ENCODE measurements around the gene DLK2.
"Not testable (repeated sequence)": the region's sequence is repeated elsewhere in the genome, so short reads cannot be mapped to it uniquely, and the experiment has no call there.

DLK2 gene

DNA sequence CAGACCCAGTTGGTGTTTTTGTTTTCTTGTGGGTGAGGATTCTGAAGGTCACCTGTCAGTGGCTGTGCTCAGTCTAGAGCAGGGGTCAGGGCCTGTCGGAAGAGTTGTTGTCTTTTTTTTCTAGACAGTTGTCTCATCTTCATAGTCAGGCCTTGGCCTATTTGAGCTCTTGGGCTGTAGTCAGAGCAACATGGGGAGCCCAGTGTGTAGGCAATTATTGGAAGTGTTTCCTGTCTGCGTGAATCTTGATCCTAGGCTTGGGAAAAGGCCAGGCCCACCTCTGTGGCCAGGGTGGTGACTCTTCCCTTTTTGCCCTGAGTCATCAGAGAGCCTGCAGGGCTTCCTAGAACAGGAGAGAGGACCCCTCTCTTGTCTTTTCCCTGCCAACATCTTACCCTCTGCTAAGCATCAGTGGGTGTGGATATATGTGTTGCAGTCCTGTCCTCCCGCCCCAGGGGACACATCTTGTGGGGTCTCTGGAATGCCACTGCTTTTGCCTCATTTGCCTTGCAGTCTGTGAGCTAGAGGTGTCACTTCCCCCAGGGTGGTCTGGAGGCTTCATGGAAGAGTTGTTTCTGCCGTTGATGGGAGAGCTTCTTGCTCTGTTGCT, 33.4 kb upstream of the DLK2 start:
- in situ Hi-C loops (cut with HindIII; ENCODE audit: low sequenced_read_pairs): no loop called here

DNA sequence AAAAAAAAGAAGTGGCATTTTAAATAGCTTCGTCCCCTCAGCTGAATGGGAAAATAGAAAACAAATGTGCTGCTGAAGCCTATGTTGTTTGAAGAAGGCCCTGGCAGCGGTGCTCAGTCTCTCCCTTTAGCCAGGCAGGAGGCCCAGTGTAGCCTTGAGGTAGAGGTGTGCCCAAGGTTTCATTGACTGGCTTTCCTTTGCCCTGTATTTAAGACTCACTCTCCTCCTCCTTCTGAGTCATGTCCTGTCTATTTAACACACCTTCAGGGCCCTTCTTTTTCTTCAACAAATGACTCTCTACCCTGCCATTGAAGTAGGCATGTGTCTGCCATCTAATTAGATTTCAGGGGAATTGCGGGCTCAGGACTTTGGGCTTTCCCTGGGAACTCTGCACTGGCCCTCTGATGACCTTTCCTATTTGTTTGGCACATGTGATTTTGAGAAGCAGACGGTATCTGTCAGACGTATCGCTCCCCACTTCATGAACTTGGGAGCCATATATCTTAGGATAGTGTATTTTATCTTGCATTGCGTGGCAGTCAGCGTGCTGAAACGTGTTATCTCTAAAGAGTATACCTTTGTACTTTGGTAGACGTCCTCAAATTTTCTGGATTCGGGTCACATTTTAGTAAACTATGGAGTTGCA, 26.4 kb upstream of the DLK2 start:
- in situ Hi-C loops (cut with HindIII; ENCODE audit: low sequenced_read_pairs): no loop called here

DNA sequence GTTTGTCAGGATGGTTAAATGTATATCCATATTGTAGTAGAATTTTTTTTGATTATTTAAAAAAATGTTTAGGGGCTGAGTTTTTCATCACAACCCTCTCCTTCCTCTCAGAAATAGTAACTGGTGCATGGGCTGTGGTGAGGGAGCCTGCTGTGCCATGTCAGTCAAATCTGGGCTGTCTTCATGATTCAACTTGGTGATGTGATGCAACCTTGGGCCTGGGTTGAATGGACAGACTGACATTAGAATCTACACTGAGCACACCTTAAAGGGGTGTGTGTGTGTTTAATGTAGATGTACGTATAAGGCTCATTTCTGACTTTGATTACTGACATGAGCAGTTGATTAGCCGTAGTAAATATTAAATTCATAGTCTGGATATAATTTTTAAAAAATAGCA, 25.7 kb upstream of the DLK2 start:
- in situ Hi-C loops (cut with HindIII; ENCODE audit: low sequenced_read_pairs): no loop called here

DNA sequence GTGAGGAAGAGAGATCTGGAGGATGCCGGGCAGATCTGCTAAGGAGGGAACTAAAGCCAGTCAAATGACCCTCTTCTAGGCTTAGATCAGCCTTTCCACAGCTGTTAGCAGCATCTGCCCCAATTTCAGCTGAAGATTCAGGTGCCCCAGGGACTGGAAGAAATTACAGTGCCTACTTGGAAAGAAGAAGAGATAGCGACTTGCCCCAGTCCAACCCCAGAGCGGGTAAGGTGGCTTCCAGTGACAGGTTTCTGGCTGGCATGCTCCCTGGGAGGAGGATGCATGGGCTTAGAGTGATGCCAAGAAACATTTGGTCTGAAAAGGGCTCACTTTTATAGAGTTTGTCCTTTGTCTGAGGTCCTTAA, 22.6 kb upstream of the DLK2 start:
- in situ Hi-C loops (cut with HindIII; ENCODE audit: low sequenced_read_pairs): no loop called here

DNA sequence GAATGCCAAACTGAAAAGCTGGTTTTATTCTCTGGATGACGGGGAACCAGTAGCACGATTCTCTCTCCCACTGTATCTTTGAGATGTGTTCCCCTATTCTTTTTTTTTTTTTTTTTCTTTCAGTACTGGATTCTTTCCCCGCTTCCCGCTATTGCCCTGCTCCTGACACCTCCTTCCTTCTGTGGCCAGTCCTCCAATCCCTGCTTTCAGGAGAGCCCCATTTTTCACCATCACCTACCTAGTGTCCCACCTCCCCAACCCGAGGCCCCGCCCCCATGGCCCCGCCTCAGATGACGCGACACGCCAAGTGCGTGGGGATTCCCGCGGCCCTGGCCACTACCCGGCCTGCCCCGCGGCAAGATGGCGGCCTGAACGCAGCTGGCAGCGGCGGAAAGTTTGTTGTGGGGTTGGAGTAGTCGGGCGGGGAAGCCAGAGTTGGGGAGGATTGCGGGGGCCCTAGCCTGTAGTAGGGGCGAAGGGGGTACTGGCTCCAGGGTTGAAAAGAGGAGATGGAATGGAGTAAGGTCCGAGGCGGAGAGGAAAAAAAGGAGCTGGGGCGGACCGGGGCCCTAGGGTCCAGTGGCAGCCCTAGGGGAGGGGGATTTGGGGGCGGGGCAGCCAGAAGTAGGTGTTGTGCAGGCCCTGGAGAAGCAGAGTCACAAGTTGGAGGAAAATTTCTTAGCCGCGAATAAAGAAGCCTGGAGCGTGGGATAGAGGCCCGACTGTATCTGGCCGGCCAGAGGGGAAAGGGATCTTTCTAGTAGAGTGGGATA, 22.1 kb upstream of the DLK2 start, which contains the start of gene TJAP1:
Gene TJAP1, plus strand, starts transcription at position 336 of the 773 bp plus-strand sequence. CDS start 21,432 bp downstream, outside the sequence.
- in situ Hi-C loops (cut with HindIII; ENCODE audit: low sequenced_read_pairs): no loop called here

GRCh38 chr6:43476746-43477145, 21.4 kb upstream of the DLK2 start:
- in situ Hi-C loops (cut with HindIII; ENCODE audit: low sequenced_read_pairs): no loop called here

DNA sequence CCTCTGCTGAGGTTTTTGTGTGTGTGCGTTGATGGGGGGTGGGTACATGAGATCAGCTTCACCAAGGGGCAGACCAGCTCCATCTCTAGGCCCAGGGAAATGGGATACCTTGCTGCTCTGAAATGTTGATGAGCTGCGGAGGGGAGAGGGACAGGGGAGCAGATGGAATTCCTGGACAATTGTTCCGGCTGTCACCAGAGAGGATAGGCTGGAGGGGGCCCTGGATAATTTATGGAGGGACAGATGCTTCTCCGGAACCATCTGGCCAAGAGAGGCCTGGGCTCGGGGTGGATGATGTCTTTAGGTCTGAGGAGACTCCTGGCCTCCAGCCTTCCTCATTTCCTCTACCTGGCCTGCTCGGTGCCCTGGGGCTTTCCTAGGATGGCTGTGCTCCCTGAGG, 20.2 kb upstream of the DLK2 start:
- in situ Hi-C loops (cut with HindIII; ENCODE audit: low sequenced_read_pairs): no loop called here

DNA sequence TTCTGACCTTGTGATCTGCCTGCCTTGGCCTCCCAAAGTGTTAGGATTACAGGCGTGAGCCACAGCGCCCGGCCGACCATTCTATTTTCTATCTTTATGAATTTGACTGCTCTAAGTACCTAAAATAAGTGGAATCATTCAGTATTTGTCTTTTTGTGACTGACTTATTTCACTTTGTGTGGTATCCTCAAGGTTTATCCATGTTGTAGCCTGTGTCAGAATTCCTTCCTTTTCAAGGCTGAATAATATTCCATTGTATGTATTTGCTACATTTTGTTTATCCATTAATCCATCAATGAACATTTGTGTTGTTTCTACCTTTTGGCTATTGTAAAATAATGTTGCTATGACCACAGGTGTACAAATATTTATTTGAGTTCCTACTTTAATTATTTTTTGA, 17.2 kb upstream of the DLK2 start:
- in situ Hi-C loops (cut with HindIII; ENCODE audit: low sequenced_read_pairs): no loop called here

- in situ Hi-C loops (cut with HindIII; ENCODE audit: low sequenced_read_pairs): no loop called here
Measured at GRCh38 chr6:43471399-43471798, 16.1 kb upstream of the DLK2 start.

GRCh38 chr6:43469947-43470346, 14.6 kb upstream of the DLK2 start:
- in situ Hi-C loops (cut with HindIII; ENCODE audit: low sequenced_read_pairs): no loop called here

- in situ Hi-C loops (cut with HindIII; ENCODE audit: low sequenced_read_pairs): no loop called here
Measured at GRCh38 chr6:43468748-43469681, 13.7 kb upstream of the DLK2 start.

DNA sequence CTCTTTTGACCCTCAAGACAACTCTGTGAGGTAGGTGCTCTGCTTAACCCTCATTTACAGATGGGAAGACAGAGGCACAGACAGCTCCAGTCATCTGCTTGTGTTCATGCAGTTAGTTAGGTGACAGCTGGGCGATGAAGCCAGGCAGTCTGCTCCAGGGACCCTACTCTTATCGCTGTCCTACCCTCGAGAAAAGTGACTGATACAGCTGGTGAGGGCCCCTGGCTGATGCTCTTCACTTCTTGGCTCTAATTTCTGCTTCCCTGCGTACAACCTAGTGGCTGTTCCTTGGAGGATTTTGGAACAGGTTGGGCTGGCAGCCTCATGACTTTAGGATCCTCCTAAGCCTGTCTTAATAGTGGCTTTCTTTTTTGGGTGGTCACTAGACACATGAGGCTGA, 12.9 kb upstream of the DLK2 start:
- in situ Hi-C loops (cut with HindIII; ENCODE audit: low sequenced_read_pairs): no loop called here

GRCh38 chr6:43467752-43468151, 12.4 kb upstream of the DLK2 start:
- in situ Hi-C loops (cut with HindIII; ENCODE audit: low sequenced_read_pairs): no loop called here

GRCh38 chr6:43467265-43467664, 11.9 kb upstream of the DLK2 start:
- in situ Hi-C loops (cut with HindIII; ENCODE audit: low sequenced_read_pairs): not testable (repeated sequence)

GRCh38 chr6:43465948-43466347, 10.6 kb upstream of the DLK2 start:
- in situ Hi-C loops (cut with HindIII; ENCODE audit: low sequenced_read_pairs): no loop called here

- in situ Hi-C loops (cut with HindIII; ENCODE audit: low sequenced_read_pairs): loop anchor here (5.0 kb wide), 1 partner anchor 58 kb away; no protein-coding TSS in a partner anchor
Measured at GRCh38 chr6:43464337-43464736, 9.0 kb upstream of the DLK2 start.

GRCh38 chr6:43461936-43462335, 6.6 kb upstream of the DLK2 start:
- in situ Hi-C loops (cut with HindIII; ENCODE audit: low sequenced_read_pairs): loop anchor here (5.0 kb wide), 1 partner anchor 60 kb away; no protein-coding TSS in a partner anchor

- in situ Hi-C loops (cut with HindIII; ENCODE audit: low sequenced_read_pairs): loop anchor here (5.0 kb wide), 1 partner anchor 62 kb away; no protein-coding TSS in a partner anchor
Measured at GRCh38 chr6:43460032-43460431, 4.7 kb upstream of the DLK2 start.

DNA sequence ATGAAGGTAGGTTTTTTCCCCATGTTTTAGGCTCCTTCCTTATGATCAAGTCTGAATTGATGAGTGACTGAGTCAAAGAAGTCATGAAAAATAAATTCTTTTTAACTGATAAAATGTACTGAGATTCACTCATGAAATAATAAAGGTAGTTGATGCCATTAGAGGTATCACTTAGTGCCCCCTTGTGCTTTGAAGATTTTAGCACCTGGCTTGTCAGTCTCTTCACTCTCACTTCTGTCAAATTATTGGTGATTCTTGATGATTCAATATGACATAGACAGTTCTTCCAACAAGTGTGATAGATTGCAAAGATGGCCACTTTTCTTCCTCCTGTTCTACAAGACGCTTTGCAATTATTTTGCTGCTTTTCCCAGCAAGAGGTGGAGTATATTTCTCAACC, 4.2 kb upstream of the DLK2 start:
- in situ Hi-C loops (cut with HindIII; ENCODE audit: low sequenced_read_pairs): no loop called here

DNA sequence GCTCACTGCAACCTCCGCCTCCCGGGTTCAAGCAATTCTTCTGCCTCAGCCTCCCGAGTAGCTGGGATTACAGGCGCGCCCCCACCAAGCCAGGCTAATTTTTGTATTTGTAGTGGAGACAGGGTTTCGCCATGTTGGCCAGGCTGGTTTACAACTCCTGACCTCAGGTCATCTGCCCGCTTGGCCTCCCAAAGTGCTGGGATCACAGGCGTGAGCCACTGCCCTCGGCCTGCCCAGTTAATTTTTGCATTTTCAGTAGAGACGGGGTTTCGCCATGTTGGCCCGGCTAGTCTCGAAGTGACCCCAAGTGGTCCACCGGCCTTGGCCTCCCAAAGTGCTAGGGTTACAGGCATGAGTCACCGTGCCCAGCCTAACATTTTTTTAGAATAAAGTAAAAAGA, 2.8 kb upstream of the DLK2 start:
- in situ Hi-C loops (cut with HindIII; ENCODE audit: low sequenced_read_pairs): not testable (repeated sequence)

DNA sequence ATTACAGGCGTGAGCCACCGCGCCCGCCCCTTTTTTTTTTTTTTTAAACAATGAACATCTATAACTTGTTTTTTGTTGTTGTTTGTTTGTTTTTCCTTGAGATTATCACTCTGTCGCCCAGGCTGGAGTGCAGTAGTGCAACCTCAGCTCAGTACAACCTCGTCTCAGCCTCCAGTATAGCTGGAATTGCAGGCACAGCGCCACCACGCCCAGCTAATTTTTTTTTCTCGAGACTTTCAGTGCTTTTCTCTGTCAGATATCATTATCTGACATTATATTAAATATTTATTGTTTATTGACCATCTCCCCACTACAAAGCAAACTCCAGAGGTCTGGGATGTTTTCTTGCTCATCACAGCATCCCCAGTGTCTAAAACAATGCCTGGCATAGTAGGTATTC, 2.3 kb upstream of the DLK2 start:
- in situ Hi-C loops (cut with HindIII; ENCODE audit: low sequenced_read_pairs): no loop called here

All from DLD1 (cell line).